NT2/D1 (cell line): ENCODE results near the gene CHMP6.

Source experiments
- YY1 ChIP-seq: IDR thresholded peaks from 2 replicates; pipeline ENCODE4 v1.6.1; 2011; ENCODE audit not compliant: insufficient read length, insufficient read depth
- ZNF274 ChIP-seq: IDR thresholded peaks from 2 replicates; pipeline ENCODE4 v1.6.1; 2011; ENCODE audit warnings: mild to moderate bottlenecking, low read depth, low read length

DNA sequence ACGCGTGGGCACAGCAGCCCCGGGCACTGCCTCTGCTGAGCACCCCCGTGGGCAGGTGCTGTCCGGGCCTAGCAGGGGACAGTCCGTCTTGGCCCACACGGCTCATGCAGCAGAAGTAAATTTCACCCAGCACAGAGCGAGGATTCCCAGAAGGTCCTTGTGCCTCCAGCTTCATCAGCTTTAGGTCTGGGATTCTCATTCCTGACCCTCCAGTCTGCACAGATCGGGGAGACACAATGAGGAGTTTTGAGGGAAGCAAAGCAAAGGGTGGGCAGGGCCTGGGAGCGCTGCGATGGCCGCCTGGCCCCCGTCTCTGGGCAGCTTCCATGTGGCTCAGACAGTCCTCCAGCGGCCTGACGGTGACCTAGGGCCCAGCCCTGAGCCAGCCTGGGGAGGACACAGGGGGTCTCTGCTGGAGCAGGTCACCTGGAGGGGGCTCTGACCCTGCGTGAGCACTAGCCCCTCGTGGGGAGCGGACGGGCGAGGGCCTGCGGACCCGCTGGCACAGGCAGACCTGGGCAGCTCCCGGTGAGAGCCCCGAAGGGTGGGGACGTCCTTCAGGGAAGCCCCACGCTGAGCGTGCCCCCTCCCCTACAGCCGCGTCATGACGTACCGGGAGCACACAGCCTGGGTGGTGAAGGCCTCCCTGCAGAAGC lies 30.7 kb upstream of the CHMP6 start:
- no peak for TF ChIP-seq YY1
- no peak for TF ChIP-seq ZNF274
